Thoracic aorta (tissue), 2 donors: ENCODE data around the gene IL1RAPL2. TPM values are rescaled to one million over a fixed set of nuclear protein-coding genes. Genes with fewer than 3 reads are reported as not detected.

Experiments used
- ATAC-seq: fragments of 150-250 bp; one replicate; pipeline ENCODE4 v1.8.0; 2017; ENCODE audit warnings: low read depth; ENCODE audit not compliant: insufficient number of reproducible peaks, low FRiP score
- DNase-seq: peaks from one replicate; pipeline ENCODE4 v3.0.0-alpha.2; 2020; ENCODE audit warnings: low spot score
- H3K27ac ChIP-seq, 2 donors: fragments of 200-600 bp; sonication (generic); 1 replicate in 1 of 2; 2 replicates in 1 of 2; pipeline ENCODE4 v1.5.1; 2016; ENCODE audit warnings: mild to moderate bottlenecking in 2 of 2, moderate library complexity in 2 of 2
- H3K27me3 ChIP-seq: fragments of 200-600 bp; sonication (generic); replicated peaks from 2 replicates; pipeline ENCODE4 v1.6.0; 2016; ENCODE audit warnings: mild to moderate bottlenecking; ENCODE audit not compliant: insufficient read depth
- H3K36me3 ChIP-seq: fragments of 200-600 bp; sonication (generic); one replicate; pipeline ENCODE4 v1.5.1; 2016
- H3K4me1 ChIP-seq, 2 donors: fragments of 200-600 bp; sonication (generic); 1 replicate in 1 of 2; 2 replicates in 1 of 2; pipeline versions ENCODE4 v1.5.1 to v1.6.0; 2016; ENCODE audit warnings: low read depth in 2 of 2, mild to moderate bottlenecking in 1 of 2; ENCODE audit not compliant: control insufficient read depth in 1 of 2
- H3K4me3 ChIP-seq: fragments of 200-600 bp; sonication (generic); 2 replicates; pipeline ENCODE4 v1.5.1; 2016; ENCODE audit warnings: mild to moderate bottlenecking
- H3K9me3 ChIP-seq: fragments of 200-600 bp; sonication (generic); 2 replicates; pipeline ENCODE4 v1.5.1; 2016
- total RNA-seq, 2 donors: library from RNA; depleted of rRNA; stranded (reverse); fragments of >200 nt; gene quantifications; one replicate each; pipeline versions ENCODE4 v1.1.0 to v1.2.3, GENCODE V29; 2016
- TF ChIP-seq, protein P1 (sequence below): fragments of 200-600 bp; sonication (generic); IDR thresholded peaks from one replicate; pipeline ENCODE4 v1.5.1; 2019; ENCODE audit warnings: antibody characterized with exemption

The IL1RAPL2 gene
- total RNA-seq, 2 donors from 2014 or later, result not detected

DNA sequence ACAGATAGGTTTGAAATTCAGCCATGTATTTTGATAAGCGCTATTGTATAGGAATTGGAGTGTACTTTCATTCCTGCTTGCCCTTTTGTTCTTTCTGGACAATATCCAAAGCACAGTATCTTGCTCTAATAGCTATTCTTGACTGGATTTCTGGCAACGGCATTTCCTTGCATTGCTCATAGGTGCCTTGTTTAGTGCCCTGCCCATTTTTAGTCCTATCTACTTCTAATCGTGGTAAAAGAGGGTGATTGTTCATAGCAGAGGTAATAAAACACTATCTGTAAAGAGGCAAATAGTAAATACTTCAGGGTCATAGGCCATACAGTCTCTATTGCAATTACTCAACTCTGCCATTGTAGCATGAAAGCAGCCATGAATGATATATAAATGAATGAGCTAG, 155.9 kb downstream of the IL1RAPL2 start:
- Histone ChIP-seq H3K27ac (no peak overlapping the region), H3K27me3 (no peaks in the 10 kb centered on the region), H3K36me3 (no peaks in the 10 kb centered on the region), H3K9me3 (no peaks in the 10 kb centered on the region), H3K4me3 (no peak overlapping the region), H3K4me1 (no peaks in the 10 kb centered on the region)
- no peak for DNase-seq
- ATAC-seq, result no peak
- TF ChIP-seq, protein P1, sequence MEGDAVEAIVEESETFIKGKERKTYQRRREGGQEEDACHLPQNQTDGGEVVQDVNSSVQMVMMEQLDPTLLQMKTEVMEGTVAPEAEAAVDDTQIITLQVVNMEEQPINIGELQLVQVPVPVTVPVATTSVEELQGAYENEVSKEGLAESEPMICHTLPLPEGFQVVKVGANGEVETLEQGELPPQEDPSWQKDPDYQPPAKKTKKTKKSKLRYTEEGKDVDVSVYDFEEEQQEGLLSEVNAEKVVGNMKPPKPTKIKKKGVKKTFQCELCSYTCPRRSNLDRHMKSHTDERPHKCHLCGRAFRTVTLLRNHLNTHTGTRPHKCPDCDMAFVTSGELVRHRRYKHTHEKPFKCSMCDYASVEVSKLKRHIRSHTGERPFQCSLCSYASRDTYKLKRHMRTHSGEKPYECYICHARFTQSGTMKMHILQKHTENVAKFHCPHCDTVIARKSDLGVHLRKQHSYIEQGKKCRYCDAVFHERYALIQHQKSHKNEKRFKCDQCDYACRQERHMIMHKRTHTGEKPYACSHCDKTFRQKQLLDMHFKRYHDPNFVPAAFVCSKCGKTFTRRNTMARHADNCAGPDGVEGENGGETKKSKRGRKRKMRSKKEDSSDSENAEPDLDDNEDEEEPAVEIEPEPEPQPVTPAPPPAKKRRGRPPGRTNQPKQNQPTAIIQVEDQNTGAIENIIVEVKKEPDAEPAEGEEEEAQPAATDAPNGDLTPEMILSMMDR, result no peak

DNA sequence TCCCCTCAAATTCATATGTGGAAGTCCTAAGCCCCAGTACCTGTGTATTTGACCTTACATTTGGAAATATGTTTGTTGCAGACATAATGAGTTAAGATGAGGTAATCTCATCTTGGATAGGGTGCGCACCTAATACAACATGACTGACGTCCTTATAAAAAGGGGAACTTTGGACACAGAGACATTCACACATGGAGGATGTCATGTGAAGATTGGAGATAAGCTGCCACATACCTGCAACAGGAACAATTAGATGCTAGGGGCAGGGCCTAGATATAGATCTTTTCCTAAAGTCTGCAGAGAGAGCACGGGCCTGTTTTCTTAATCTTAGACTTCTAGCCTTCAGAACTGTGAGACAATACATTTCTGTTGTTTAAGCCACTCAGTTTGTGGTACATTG, 162.5 kb downstream of the IL1RAPL2 start:
- Histone ChIP-seq H3K9me3 (no peaks in the 10 kb centered on the region), H3K4me1 (no peaks in the 10 kb centered on the region), H3K4me3 (no peak overlapping the region), H3K36me3 (no peaks in the 10 kb centered on the region), H3K27me3 (no peaks in the 10 kb centered on the region), H3K27ac (no peak overlapping the region)
- no peak for ATAC-seq
- DNase-seq, result no peak
- TF ChIP-seq, protein P1, result no peak

DNA sequence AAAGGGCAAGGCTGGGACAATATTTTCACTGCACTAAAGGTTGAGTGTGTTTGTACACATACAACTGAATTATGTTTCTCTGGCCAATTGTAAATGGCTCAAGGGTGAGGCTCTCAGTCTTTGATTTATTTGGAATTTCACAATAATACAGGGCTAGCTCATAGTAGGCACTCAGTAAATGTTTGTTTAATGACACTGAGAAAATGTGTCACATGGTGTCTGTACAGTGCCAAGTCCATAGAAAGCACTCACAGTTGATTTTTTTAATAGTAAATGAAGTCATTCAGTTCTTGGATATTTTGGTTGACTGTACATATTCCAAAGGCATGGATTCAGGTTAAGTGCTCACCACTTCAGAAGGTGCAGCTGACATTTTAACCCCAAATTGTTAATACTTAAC, 176.4 kb downstream of the IL1RAPL2 start:
- Histone ChIP-seq H3K4me3 (no peak overlapping the region), H3K4me1 (no peaks in the 10 kb centered on the region), H3K27me3 (no peaks in the 10 kb centered on the region), H3K9me3 (no peaks in the 10 kb centered on the region), H3K27ac (no peak overlapping the region), H3K36me3 (no peaks in the 10 kb centered on the region)
- no peak for DNase-seq
- no peak for ATAC-seq
- TF ChIP-seq, protein P1, result no peak

DNA sequence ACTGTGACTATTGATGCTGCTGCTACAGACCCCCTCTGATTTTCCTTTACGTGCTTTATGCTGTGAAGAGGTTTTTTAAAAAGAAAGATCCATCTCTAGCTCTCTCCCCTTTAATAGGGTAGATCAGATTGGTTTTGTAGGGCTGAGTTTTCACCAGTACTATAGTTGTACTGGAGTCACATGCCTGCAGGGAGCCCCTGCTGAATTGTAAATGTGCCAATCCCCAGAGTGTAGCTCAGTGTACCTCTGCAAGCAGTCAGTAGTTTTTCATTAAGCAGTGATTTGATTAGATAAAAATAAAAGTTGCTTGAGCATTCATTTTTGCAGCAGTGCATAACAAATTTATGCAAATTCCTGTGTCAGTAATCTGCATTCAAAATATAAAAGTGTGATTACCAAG, 179.2 kb downstream of the IL1RAPL2 start:
- Histone ChIP-seq H3K27ac (no peak overlapping the region), H3K4me1 (no peaks in the 10 kb centered on the region), H3K36me3 (no peaks in the 10 kb centered on the region), H3K9me3 (no peaks in the 10 kb centered on the region), H3K4me3 (no peak overlapping the region), H3K27me3 (no peaks in the 10 kb centered on the region)
- no peak for ATAC-seq
- DNase-seq, result no peak
- TF ChIP-seq, protein P1, result no peak

DNA sequence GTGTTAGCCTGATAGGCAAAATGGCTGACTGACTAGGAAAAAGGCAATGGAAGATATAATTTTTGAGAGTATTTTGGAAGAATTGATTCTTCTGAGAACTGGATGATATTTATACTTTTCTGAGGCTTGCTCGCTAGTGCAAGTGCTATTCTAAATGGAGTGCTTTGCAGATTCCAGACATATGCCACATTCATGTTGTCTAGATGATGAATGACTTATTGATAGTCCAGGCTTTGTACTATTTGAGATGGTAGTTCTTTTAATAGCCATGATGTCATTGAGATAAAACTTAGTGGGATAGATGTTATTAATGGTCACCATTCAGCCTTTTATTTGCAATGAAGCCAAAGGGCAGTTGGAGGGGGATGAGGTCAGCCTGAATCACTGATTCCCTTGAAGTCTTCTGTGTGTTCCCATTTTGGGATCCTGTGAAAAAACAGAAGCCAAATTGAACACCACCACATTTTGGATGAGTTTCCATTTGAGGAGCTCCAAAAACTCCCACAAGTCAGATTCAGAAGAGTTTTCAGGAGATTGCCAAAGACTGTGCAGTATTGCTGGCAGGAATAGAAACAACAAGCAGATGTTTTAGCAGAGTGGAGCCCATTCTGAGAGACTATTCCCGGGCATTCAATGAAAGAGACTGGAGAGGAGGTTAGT, 184.1 kb downstream of the IL1RAPL2 start:
- no peaks in the 10 kb centered on the region for H3K4me1 ChIP-seq
- ATAC-seq, result no peak
- no peaks in the 10 kb centered on the region for H3K36me3 ChIP-seq
- DNase-seq, result no peak
- H3K9me3 ChIP-seq, result no peaks in the 10 kb centered on the region
- TF ChIP-seq, protein P1, result no peak
- no peaks in the 10 kb centered on the region for H3K27me3 ChIP-seq
- no peak overlapping the region for H3K4me3 ChIP-seq
- no peak overlapping the region for H3K27ac ChIP-seq
